HepG2 (cell line): ENCODE data around the gene CNTROB. TPM values are rescaled to one million over a fixed set of nuclear protein-coding genes. Genes with fewer than 3 reads are reported as not detected.

Experiments used
- DBP ChIP-seq: sonication (generic); formaldehyde crosslinking; IDR thresholded peaks from 2 replicates; pipeline ENCODE4 v1.4.0; 2020; ENCODE audit warnings: missing genetic modification reagents; ENCODE audit errors: not compliant biosample characterization
- KMT2A ChIP-seq: sonication (generic); formaldehyde crosslinking; IDR thresholded peaks from 2 replicates; pipeline ENCODE4 v1.4.0; 2020; ENCODE audit warnings: missing genetic modification reagents
- MAFF ChIP-seq: IDR thresholded peaks from 2 replicates; pipeline ENCODE4 v1.6.1; 2011; ENCODE audit warnings: low read depth, low read length, improper control_type of control experiment
- MAFK ChIP-seq, 2 experiments: IDR thresholded peaks in 1 of 2; conservative IDR thresholded peaks in 1 of 2; 2 replicates each; pipeline ENCODE4 v1.6.1; 2011; ENCODE audit warnings: improper control_type of control experiment in 2 of 2, low read length in 2 of 2
- RELA ChIP-seq: sonication (generic); formaldehyde crosslinking; IDR thresholded peaks from 2 replicates; pipeline ENCODE4 v1.4.0; 2020; ENCODE audit warnings: missing genetic modification reagents
- RFX5 ChIP-seq: IDR thresholded peaks from 2 replicates; pipeline ENCODE4 v1.6.1; 2011; ENCODE audit warnings: low read depth, low read length, improper control_type of control experiment
- SP1 ChIP-seq, 2 experiments: fragments of 450-650 bp in 1 of 2; sonication (generic) in 1 of 2; formaldehyde crosslinking in 1 of 2; IDR thresholded peaks; 2 replicates each; pipeline versions ENCODE4 v1.4.0 to v1.6.1; 2016 to 2020; ENCODE audit warnings: missing genetic modification reagents in 1 of 2
- THAP11 ChIP-seq: IDR thresholded peaks from 2 replicates; pipeline ENCODE4 v1.6.1; 2016; ENCODE audit warnings: missing biosample characterization, missing genetic modification reagents
- YEATS4 ChIP-seq: sonication (generic); formaldehyde crosslinking; IDR thresholded peaks from 2 replicates; pipeline ENCODE4 v1.4.0; 2020; ENCODE audit warnings: missing genetic modification reagents, borderline replicate concordance
- ZNF329 ChIP-seq: sonication (generic); formaldehyde crosslinking; IDR thresholded peaks from 2 replicates; pipeline ENCODE4 v1.9.0; 2021; ENCODE audit warnings: low read depth, mild to moderate bottlenecking, missing genetic modification reagents
- polyA plus RNA-seq, 8 experiments: library from polyadenylated mRNA; depleted of rRNA in 3 of 8; stranded (reverse) in 7 of 8; unstranded in 1 of 8; fragments of >200 nt; fragmentation: Illumina TruSeq in 4 of 8; extraction: Trizol in 4 of 8; gene quantifications; 2 replicates each; pipeline versions ENCODE4 v1.2.1 to v1.2.3, GENCODE V29; 2011 to 2016; ENCODE audit warnings: low read depth in 4 of 8, missing spikeins in 1 of 8, mixed read lengths in 1 of 8; ENCODE audit not compliant: insufficient read depth in 1 of 8
- total RNA-seq, 5 experiments: library from RNA; depleted of rRNA; stranded (reverse); fragments of >200 nt; fragmentation: Illumina TruSeq; extraction: Trizol; gene quantifications; 2 replicates each; pipeline ENCODE4 v1.2.3, GENCODE V29; 2016; ENCODE audit warnings: low read depth in 1 of 5
- TF ChIP-seq, protein P1 (sequence below), 2 experiments: fragments of 450-650 bp in 1 of 2; sonication (generic) in 1 of 2; formaldehyde crosslinking in 1 of 2; IDR thresholded peaks; 2 replicates each; pipeline versions ENCODE4 v1.6.1 to v1.8.0; 2016 to 2022; ENCODE audit warnings: antibody characterized with exemption in 1 of 2, mild to moderate bottlenecking in 1 of 2, missing genetic modification reagents in 1 of 2
- TF ChIP-seq, protein P2 (sequence below): sonication (generic); formaldehyde crosslinking; IDR thresholded peaks from 2 replicates; pipeline ENCODE4 v1.8.0; 2022; ENCODE audit warnings: mild to moderate bottlenecking, missing genetic modification reagents; ENCODE audit not compliant: insufficient replicate concordance
- TF ChIP-seq, protein P3 (sequence below), 2 experiments: sonication (generic) in 1 of 2; formaldehyde crosslinking in 1 of 2; IDR thresholded peaks; 2 replicates each; pipeline versions ENCODE4 v1.5.1 to v1.6.1; 2011 to 2020; ENCODE audit warnings: borderline replicate concordance in 1 of 2, low read depth in 1 of 2, low read length in 1 of 2, mild to moderate bottlenecking in 1 of 2, missing genetic modification reagents in 1 of 2, moderate library complexity in 1 of 2

Gene CNTROB
- total and polyA plus RNA-seq, 2 of the 13 experiments (the other 11 are each of a cell fraction or from before 2014, with no cell fraction given): 21.2 to 24.1 TPM

DNA sequence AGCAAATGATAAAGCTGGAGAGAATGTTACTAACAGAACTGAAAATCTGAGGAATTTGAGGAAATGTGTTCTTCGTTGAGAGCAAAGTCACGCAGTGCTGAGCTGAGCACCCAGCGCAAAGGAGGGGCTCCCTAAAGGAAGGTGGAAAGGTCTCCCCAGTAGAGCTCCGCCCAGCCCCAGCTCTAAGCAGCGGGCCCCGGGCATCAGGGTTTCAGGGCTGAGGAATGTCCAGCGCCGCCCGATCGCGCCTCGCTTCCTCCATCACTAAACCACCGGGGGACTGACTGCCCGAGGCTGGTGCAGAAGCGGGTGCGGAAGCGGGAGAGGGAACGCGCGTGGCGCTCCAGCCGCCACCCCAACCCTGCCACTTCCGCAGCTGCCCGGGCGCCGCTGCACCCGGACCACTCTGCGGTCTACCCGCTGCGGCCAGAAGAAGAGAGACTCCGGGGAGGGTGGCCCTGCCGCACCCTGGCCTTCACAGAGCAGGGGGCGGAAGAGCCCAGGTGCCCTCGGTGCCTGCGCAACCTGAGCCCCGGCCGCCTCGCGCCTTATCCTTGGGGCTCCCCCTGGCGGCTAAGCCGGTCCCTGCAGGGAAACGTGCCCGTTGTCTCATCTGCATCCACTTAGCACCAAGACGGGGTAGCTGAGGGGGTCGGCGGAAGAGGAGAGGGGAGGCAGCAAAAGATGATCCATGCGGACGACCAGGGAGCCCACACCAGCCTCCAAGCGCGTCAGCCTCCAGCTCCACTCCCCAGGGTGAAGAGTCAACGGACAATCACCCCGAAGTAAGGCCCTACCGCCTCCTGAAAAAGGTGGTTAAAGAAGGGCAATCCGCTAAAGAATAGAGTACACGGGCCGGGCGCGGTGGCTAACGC is 58.0 kb downstream of the CNTROB start (continued):
- TF ChIP-seq, protein P1, sequence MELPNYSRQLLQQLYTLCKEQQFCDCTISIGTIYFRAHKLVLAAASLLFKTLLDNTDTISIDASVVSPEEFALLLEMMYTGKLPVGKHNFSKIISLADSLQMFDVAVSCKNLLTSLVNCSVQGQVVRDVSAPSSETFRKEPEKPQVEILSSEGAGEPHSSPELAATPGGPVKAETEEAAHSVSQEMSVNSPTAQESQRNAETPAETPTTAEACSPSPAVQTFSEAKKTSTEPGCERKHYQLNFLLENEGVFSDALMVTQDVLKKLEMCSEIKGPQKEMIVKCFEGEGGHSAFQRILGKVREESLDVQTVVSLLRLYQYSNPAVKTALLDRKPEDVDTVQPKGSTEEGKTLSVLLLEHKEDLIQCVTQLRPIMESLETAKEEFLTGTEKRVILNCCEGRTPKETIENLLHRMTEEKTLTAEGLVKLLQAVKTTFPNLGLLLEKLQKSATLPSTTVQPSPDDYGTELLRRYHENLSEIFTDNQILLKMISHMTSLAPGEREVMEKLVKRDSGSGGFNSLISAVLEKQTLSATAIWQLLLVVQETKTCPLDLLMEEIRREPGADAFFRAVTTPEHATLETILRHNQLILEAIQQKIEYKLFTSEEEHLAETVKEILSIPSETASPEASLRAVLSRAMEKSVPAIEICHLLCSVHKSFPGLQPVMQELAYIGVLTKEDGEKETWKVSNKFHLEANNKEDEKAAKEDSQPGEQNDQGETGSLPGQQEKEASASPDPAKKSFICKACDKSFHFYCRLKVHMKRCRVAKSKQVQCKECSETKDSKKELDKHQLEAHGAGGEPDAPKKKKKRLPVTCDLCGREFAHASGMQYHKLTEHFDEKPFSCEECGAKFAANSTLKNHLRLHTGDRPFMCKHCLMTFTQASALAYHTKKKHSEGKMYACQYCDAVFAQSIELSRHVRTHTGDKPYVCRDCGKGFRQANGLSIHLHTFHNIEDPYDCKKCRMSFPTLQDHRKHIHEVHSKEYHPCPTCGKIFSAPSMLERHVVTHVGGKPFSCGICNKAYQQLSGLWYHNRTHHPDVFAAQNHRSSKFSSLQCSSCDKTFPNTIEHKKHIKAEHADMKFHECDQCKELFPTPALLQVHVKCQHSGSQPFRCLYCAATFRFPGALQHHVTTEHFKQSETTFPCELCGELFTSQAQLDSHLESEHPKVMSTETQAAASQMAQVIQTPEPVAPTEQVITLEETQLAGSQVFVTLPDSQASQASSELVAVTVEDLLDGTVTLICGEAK (IDR thresholded peaks at IDR 0.05): no peak
- TF ChIP-seq, protein P1 (CRISPR knock-in tag; IDR thresholded peaks at IDR 0.05): no peak
- TF ChIP-seq MAFK (conservative IDR thresholded peaks at IDR 0.05 in 1 of 2, IDR thresholded peaks at IDR 0.05 in 1 of 2; ENCODE audit: low read length in 2 of 2) (no peak), THAP11 (peak; percentile 64), YEATS4 (CRISPR knock-in tag) (no peak), DBP (no peak), RFX5 (no peak), SP1 (IDR thresholded peaks at IDR 0.05) (no peak), SP1 (CRISPR knock-in tag; IDR thresholded peaks at IDR 0.05) (no peak), RELA (CRISPR knock-in tag) (no peak), MAFF (no peak), ZNF329 (CRISPR knock-in tag) (no peak), KMT2A (CRISPR knock-in tag) (no peak)
- TF ChIP-seq, protein P2, sequence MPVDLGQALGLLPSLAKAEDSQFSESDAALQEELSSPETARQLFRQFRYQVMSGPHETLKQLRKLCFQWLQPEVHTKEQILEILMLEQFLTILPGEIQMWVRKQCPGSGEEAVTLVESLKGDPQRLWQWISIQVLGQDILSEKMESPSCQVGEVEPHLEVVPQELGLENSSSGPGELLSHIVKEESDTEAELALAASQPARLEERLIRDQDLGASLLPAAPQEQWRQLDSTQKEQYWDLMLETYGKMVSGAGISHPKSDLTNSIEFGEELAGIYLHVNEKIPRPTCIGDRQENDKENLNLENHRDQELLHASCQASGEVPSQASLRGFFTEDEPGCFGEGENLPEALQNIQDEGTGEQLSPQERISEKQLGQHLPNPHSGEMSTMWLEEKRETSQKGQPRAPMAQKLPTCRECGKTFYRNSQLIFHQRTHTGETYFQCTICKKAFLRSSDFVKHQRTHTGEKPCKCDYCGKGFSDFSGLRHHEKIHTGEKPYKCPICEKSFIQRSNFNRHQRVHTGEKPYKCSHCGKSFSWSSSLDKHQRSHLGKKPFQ (CRISPR knock-in tag): no peak
- TF ChIP-seq, protein P3, sequence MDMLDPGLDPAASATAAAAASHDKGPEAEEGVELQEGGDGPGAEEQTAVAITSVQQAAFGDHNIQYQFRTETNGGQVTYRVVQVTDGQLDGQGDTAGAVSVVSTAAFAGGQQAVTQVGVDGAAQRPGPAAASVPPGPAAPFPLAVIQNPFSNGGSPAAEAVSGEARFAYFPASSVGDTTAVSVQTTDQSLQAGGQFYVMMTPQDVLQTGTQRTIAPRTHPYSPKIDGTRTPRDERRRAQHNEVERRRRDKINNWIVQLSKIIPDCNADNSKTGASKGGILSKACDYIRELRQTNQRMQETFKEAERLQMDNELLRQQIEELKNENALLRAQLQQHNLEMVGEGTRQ (IDR thresholded peaks at IDR 0.05; ENCODE audit: low read depth, low read length): no peak
- TF ChIP-seq, protein P3 (CRISPR knock-in tag; IDR thresholded peaks at IDR 0.05; ENCODE audit: borderline replicate concordance): no peak
